Activated naive CD4-positive, alpha-beta T cell treated with anti-CD3 and anti-CD28 coated beads, Interleukin-2, amount 50 U/mL, for 72 hours (primary cell): Measurements from ENCODE around the gene NSD2. TPM values are rescaled to one million over a fixed set of nuclear protein-coding genes. Genes with fewer than 3 reads are reported as not detected.

ENCODE experiments used
- ATAC-seq, 2 donors: fragments of 150-1000 bp; cut with Tn5 transposase; 2 replicates each; pipeline ENCODE4 v1.10.0; 2021; ENCODE audit warnings: mild to moderate bottlenecking in 2 of 2, moderate library complexity in 2 of 2
- DNase-seq, 2 donors: peaks; one replicate each; pipeline ENCODE4 v3.0.0; 2021 to 2022; ENCODE audit warnings: low spot score in 2 of 2
- H3K27ac Mint-ChIP-seq, 2 donors: one replicate each; pipeline ENCODE4 v1.8.0; 2022; ENCODE audit warnings: mild to moderate bottlenecking in 2 of 2, mixed read lengths in 2 of 2
- H3K36me3 Mint-ChIP-seq, 2 donors: one replicate each; pipeline ENCODE4 v1.8.0; 2022; ENCODE audit warnings: mixed read lengths in 2 of 2
- H3K9me3 Mint-ChIP-seq, 2 donors: one replicate each; pipeline ENCODE4 v1.8.0; 2022; ENCODE audit warnings: mixed read lengths in 2 of 2
- total RNA-seq, 2 donors: library from RNA; stranded (reverse); gene quantifications; one replicate each; pipeline ENCODE4 v1.2.3, GENCODE V29; 2022

NSD2 gene
- total RNA-seq, 2 donors from 2014 or later: 233 to 254 TPM

DNA sequence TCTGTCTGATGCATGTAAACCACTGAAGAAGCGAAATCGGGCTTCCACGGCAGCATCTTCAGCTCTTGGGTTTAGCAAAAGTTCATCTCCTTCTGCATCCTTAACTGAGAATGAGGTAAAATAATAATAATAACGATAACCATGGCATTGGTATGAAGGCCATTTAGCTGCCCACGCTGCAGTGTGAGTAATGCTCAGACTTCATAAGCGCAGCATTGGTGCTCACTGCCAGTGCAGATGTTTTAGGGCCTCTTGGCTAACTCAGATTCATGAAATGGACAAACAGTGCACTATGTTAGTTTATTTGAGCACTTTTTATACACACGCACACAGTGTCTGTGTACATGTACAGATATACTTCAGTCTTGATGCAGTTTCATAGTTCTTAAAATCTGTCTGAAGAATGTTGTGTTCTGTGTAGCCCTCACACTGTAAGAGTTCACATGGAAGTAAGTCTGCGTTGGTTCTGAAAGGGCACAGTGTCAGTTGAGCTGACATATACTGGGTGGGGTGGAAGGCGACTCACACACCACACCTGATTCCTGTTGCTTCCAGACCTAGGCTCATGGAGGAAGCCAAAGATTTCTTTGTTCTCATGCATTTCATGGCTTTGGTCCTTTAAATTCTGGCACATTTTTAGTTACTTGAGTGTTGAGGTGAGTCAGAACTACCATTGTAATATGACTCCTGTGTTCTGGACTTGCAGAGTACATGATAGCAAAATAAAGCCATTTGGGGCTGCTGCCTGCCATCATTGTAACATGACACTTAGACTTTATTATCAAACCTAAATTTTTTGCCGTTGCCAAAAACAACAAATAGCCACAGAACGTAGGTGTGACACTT is 68.7 kb downstream of the NSD2 start:
- no peak for ATAC-seq
- Mint-ChIP-seq H3K36me3 (peaks cover 0 to 35% of the 10 kb centered on the region in 2 donors), H3K9me3 (no peaks in the 10 kb centered on the region), H3K27ac (no peak overlapping the region)
- DNase-seq: no peak

DNA sequence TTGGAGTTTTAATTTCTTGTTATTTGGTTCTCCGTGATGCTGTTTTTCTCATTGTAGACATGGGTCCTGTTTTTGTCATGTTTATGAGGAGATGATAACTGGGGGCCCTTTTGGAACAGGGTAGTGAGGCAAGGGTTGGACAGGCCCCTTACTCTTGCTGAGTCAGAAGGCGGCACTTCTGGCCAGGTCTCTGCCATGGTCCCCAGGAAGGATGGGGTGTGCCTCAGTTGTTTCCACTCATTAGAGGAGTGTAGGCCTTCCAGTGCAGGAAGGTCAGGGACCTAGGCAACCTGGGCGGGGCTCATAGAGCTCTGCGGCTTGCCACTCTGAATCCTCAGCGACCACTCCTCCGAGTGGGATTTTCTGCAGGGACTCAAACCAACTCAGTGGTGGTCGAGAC is 69.4 kb downstream of the NSD2 start:
- DNase-seq (no peak), ATAC-seq (no peak)
- Mint-ChIP-seq H3K9me3 (no peaks in the 10 kb centered on the region), H3K27ac (peak overlapping the region in 1 of 2 donors; percentile 9), H3K36me3 (peaks cover 0 to 35% of the 10 kb centered on the region in 2 donors)

DNA sequence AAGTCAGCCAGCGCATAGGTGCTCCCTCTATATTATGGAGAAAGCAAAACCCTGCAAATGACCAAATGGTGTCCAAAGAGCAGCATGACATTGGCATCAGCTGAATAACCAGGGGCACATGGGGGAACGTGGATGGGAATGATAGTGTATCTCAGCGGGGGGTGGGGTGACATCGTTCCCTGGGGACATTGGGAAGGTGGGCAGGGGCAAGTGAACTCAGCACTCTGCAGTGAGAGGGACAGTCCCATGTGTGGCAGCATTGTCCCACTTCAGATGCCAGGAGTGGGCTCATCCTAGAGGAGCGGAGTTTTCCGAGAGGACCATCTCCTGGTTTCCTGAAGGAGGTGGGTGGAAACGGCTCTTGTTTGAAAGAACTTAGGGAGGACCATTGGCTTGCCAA is 72.7 kb downstream of the NSD2 start:
- H3K36me3 Mint-ChIP-seq: peaks cover 0 to 38% of the 10 kb centered on the region in 2 donors
- no peak overlapping the region for H3K27ac Mint-ChIP-seq
- no peak for ATAC-seq
- no peak for DNase-seq
- no peaks in the 10 kb centered on the region for H3K9me3 Mint-ChIP-seq

DNA sequence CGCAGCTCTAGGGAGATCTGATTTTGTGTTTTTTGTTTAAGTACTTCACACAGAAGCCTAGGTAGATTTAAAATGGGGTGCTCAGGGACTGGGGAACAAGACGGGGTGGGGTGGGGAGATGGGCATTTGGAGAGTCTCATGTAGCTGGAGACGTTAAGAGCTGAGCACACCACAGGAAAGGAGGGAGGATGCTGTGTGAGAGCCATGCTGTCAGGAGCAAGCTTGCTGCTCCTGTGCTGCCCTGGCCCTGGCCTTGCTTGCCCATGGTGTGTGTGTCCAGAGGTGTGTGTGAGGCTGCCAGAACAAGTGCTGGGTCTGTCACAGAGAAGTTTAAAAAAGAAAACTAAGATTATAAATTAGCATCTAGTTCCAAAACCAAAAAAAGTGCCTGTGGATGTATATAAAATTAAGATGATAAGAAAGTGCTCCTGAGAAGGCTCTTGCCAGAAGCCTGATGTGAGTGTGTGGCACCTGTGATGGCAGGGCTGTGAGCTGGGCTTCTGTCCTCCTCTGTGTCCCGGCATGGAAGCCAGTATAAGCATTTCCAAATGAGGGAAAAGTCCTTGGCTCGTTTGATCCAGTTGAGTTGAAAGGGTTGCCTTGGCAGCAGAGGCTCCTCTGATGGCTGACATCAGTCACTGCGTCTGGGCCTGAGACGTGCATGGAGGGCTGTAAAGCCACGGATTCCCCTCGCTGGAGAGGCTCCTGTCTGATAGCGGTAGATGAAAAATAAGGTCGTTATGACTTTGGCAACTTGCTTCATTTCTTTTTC is 74.1 kb downstream of the NSD2 start:
- no peak for DNase-seq

DNA sequence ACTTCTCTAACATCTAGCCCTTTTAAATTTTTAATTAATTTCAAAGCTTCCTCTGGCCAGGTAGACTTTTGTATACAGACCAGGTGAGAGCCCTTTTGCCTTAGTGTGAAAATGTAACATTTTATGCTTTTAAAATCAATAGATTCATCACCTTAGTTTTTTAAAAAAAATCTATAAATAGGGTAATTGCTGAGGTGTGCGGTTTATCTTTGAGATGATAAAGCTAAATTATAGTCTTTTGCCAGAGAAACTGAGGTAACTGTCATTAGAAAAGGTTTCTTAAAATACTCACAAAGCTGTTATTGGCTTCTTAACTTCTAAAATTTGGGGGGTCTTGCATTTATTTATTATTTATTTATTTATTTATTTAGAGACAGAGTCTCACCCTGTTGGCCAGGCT is 74.7 kb downstream of the NSD2 start:
- DNase-seq (no peak), ATAC-seq (no peak)
- no peaks in the 10 kb centered on the region for H3K9me3 Mint-ChIP-seq
- no peak overlapping the region for H3K27ac Mint-ChIP-seq
- peaks cover 0 to 27% of the 10 kb centered on the region in 2 donors for H3K36me3 Mint-ChIP-seq

More for the DNA sequence above, 74.1 kb downstream of the NSD2 start:
- no peaks in the 10 kb centered on the region for H3K9me3 Mint-ChIP-seq
- peaks cover 0 to 29% of the 10 kb centered on the region in 2 donors for H3K36me3 Mint-ChIP-seq
- peak overlapping the region in 1 of 2 donors; percentile 65 for H3K27ac Mint-ChIP-seq
- ATAC-seq: no peak

DNA sequence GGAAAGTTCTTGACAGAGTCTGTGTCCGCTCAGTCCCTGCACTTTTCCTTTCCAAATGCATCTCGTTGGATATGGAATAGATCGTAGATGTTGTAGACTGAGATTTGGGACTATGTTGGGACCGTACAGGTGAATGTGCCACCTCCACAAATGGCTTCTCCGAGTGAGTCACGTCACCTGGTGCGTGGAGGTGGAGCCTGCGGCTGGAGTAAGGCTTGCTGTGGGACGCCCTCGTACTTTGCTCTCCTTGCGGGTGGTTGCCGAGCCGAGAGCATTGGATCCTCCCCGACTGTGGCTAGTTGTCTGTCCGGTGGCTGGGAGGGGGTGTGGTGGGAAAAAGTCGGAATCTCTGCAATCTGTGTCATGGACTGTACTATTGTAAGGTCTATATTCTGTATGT is 77.0 kb downstream of the NSD2 start:
- DNase-seq (no peak), ATAC-seq (no peak)
- H3K27ac Mint-ChIP-seq: peak overlapping the region in 1 of 2 donors; percentile 52
- H3K9me3 Mint-ChIP-seq: no peaks in the 10 kb centered on the region
- H3K36me3 Mint-ChIP-seq: peaks cover 0 to 16% of the 10 kb centered on the region in 2 donors

DNA sequence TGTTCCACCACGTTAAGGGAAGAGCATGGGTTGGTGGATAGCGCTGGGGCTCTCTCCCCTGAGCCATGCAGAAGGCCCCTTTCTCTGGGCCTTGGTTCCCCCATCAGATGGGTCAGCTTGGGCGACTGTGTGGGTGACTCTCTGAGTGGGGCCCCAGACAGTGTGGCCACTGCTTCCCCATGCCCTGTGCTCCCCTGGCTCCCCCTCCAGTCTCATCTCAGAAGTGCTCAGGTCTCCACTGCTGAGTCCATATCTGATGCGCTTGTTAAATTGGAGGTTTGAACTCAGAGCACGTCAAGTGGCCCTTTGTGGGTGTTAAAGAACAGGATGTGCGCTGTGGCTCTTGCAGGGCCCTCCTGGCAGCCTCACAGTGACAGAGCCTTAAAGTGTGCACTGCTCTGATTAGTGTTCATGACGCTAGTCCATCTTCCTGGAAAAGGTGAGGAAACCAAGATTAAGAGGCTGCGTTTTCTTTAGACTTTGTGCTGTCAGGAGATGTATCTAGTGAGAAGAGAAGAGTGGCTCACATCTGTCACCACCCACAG is 77.8 kb downstream of the NSD2 start:
- no peak for DNase-seq
- Mint-ChIP-seq H3K9me3 (no peaks in the 10 kb centered on the region), H3K27ac (no peak overlapping the region), H3K36me3 (peaks cover 0 to 10% of the 10 kb centered on the region in 2 donors)
- ATAC-seq: peak in 1 of 2 donors; percentile 21

DNA sequence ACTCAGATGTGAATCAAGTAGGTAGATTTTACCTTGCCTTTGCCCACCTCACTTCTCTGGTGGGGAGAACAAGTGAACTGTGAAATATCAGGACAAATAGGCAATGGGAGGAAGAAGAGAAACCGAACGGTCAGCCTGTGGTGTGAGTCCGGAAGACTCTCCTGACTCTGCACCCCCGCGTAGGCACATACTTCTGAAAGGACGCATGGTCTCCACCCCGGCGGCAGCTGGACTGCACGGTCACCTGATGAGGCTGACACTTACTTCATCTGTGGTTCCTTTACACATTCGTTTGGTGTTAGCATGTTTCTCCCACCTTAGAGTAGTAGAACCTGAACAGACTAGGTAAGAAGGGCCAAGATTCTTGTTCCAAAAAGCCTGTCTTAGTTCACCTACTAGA is 79.2 kb downstream of the NSD2 start:
- H3K27ac Mint-ChIP-seq: no peak overlapping the region
- ATAC-seq: no peak
- peaks cover 12 to 13% of the 10 kb centered on the region in 2 donors for H3K36me3 Mint-ChIP-seq
- no peak for DNase-seq
- H3K9me3 Mint-ChIP-seq: no peaks in the 10 kb centered on the region

DNA sequence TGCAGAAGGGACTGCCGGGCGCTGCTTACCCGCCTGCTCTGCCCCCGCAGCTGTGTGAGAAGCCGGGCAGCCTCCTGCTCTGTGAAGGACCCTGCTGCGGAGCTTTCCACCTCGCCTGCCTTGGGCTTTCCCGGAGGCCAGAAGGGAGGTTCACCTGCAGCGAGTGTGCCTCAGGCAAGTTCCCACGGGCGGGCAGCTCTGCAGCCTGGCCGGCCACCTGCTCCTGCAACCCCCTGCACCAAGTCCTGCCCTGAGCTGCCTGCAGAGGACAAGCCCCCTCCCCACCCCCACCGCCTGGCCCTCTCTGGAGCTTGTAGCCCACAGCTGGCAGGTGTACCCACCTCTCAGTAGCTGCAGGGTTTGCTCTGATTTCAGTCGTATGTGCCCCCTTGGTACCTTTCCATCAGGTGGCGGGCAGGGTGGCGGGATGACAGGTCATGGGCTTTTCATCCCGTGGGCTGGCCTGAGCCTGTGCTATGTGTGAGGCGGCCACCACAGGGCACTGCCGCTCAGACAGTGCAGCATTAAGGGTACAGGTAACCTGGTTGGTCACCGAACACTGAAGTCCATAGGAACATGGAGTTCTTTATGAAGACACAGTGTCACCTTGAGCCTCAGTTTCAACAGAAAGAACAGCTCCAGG is 81.0 kb downstream of the NSD2 start:
- ATAC-seq: peak in 1 of 2 donors; percentile 14
- Mint-ChIP-seq H3K9me3 (no peaks in the 10 kb centered on the region), H3K27ac (peak overlapping the region in 1 of 2 donors; percentile 14), H3K36me3 (peaks cover 18 to 21% of the 10 kb centered on the region in 2 donors)
- DNase-seq: no peak

DNA sequence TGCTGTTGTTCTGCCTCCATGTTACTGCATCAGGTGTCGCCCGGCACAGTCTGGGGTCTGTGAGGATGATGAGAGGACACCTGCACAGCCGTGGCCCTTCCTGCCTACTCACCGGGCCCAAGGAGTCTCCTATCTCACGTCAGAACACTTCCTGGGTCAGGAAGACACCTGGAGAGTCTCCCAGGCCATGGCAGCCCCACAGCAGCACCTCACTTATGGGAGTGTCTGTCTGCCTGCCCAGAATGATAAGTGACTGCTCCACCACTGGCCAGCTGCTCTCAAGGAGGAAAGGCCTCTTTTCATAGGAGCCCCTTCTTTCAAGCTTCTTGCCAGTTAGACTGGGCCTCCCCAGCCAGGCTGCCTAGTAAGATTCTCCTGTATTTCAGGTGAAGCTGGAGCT is 81.5 kb downstream of the NSD2 start:
- no peaks in the 10 kb centered on the region for H3K9me3 Mint-ChIP-seq
- ATAC-seq: peak in 1 of 2 donors; percentile 12
- H3K27ac Mint-ChIP-seq: peak overlapping the region in 1 of 2 donors; percentile 14
- DNase-seq: no peak
- H3K36me3 Mint-ChIP-seq: peaks cover 19 to 22% of the 10 kb centered on the region in 2 donors

DNA sequence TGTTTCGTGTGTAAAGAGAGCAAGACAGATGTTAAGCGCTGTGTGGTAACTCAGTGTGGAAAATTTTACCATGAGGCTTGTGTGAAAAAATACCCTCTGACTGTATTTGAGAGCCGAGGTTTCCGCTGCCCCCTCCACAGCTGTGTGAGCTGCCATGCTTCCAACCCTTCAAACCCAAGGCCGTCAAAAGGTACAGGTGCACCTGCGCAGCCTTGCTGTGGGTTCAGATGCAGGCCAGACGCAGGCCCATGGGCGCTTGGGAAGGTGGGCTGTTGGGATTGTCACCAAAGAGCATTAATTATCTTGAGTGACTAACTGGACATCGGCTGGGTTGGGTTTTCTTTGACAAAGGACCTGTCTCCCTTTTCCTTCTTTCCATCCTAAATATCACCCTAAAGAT is 82.1 kb downstream of the NSD2 start:
- Mint-ChIP-seq H3K27ac (no peak overlapping the region), H3K36me3 (peaks cover 25 to 28% of the 10 kb centered on the region in 2 donors), H3K9me3 (no peaks in the 10 kb centered on the region)
- no peak for DNase-seq
- ATAC-seq: no peak

DNA sequence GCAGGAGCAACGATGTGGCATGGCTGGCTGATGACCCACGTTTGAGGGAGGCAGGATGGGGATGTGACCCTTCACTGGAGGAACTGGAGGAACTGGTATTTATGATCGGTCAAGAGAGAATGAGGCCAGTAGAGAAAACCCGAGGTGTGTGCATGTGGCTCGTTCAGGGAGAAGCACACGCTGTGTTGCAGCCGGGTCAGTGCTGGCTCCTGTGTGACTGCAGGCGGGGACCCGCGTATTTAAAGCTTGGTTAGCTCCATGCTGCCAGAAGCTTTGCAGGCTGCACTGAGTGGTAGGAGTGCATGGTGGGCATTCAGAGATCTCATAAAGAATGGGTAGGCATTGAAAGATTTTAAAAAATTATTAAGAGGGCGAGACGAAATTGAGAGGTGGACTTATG is 85.4 kb downstream of the NSD2 start:
- Mint-ChIP-seq H3K36me3 (peaks cover 42 to 43% of the 10 kb centered on the region in 2 donors), H3K27ac (peak overlapping the region; percentile 5 to 63), H3K9me3 (no peaks in the 10 kb centered on the region)
- ATAC-seq (no peak), DNase-seq (no peak)

DNA sequence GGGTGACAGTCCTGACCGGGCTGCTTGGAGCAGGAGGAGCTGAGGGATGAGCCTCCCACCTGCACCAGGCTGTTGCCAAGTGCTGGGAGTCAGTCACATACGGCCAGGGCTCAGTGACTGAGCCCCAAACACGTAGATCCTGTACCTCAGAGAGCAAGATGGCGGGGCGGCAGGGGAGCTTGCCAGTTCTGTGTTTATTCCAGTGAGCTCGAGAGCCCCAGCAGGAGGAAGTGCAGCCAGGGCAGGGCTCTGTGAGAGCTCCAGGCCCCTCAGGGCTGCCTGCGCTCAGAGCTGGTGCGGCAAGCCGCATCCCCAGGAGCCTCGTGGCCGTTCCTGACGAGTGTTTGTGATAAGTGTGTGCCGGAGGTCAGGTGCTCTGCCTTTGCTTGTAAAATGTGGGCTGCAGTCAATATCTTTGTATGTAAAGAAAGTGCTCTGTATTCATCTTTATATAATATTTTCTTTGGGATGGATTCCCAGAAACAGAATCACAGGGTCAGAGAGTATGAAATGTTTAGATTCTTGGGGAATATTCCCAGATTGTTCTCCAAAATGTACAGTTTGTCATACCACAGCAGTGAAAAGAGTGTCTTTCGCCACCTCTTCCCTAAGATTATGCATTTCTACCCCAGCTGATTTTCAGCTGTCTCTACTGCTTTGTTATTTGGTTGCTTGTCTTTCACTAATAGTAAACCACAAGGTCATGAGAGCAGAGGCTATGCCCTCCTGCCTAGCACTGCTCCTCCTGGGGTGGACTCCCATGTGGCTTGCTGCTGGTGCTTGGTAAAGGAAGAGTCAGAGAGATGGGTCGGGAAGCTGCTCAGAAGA is 87.3 kb downstream of the NSD2 start:
- Mint-ChIP-seq H3K27ac (peak overlapping the region; percentile 55), H3K9me3 (no peaks in the 10 kb centered on the region), H3K36me3 (peaks cover 49 to 61% of the 10 kb centered on the region in 2 donors)
- DNase-seq: no peak
- ATAC-seq: no peak

DNA sequence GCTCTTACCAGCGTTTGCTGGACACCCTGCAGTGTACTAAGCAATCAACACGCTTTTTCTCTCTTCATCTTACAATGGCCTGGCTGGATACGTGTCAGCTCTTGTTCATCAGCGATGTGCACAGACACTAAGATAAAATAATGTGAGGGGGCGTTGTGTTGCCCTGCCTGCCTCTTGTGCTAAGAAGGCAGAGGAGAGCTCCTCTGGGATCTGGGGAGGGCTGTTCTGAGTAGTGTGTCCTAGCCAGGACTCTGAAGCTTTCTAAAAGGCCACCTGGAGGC is 87.9 kb downstream of the NSD2 start:
- H3K9me3 Mint-ChIP-seq: no peaks in the 10 kb centered on the region
- no peak for DNase-seq
- no peak for ATAC-seq
- peak overlapping the region in 1 of 2 donors; percentile 55 for H3K27ac Mint-ChIP-seq
- peaks cover 55 to 67% of the 10 kb centered on the region in 2 donors for H3K36me3 Mint-ChIP-seq

DNA sequence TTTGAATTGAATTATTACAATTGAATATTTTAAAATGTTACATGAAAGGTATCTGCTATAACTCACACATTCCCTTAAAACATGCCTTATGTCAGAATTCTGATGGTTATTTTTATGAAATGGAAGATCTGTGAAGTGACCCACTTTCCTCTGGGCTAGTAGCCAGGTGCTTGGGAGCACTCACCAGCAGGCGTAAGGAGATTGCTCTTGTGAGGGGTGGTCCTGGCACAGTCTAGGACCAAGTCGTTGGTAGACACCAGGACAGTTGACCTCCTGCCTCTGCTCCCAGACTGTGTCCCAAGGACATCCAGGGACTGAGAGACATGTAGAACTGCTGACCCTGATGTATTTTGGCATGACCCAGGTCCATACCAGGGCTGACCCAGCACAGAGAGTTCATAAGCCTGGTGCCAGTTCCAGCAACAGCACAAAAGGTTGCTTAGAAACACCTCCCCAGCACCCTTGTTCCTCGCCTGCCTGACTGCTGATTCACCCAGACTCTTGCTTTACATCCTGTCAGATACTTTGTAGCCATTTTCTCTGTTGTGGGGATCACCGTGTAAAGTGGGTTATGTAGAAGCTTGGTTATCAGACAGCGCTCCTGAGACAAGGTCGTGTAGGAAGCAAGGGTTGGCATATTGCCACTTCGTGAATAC is 89.1 kb downstream of the NSD2 start:
- H3K27ac Mint-ChIP-seq: peak overlapping the region in 1 of 2 donors; percentile 24
- H3K36me3 Mint-ChIP-seq: peaks cover 49 to 75% of the 10 kb centered on the region in 2 donors
- H3K9me3 Mint-ChIP-seq: no peaks in the 10 kb centered on the region
- peak in 1 of 2 donors; percentile 20 for ATAC-seq
- DNase-seq: no peak

DNA sequence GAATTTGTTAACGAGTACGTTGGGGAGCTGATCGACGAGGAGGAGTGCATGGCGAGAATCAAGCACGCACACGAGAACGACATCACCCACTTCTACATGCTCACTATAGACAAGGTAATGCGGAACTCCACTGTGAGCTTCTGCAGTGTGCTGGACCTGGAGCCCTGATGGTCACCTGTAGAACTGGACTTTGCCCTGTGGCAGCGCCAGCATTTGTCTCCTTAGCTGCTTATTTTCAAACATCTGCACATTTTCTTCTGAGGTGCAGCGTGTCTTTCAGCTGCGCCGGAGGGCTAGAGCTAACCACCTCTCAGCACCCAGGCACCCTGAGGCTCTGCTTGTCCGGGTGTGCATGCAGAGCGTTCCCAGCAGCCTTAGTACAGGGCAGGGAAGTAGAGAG is 89.8 kb downstream of the NSD2 start:
- Mint-ChIP-seq H3K9me3 (no peaks in the 10 kb centered on the region), H3K36me3 (peaks cover 53 to 75% of the 10 kb centered on the region in 2 donors), H3K27ac (peak overlapping the region in 1 of 2 donors; percentile 17)
- no peak for DNase-seq
- ATAC-seq: no peak
